Measurements from ENCODE around the gene DIDO1.

Gene DIDO1

DNA sequence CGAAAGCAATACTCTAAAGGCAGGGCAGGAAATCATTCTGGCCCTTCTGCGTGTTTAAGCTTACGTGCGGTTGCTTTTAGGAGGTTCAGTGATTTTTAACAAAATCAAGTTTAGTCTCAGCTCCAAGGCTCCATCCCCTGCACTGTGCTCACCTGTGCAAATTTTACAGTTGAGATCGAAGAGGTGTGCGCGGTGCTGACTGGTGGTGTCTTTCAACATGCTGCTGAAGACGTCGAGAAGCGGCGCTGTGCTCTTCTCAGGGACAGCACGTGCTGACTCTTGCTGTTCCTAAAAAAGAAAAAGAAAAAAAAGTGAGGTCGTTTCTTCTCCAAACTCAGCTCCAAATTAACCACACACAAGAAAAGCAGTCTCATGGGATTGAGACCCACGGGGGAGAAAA is 32.0 kb downstream of the DIDO1 start:
- Mint-ChIP-seq H3K36me3 (ENCODE audit: low read depth) (peaks cover 58% of the 10 kb centered on the region), H3K27me3 (ENCODE audit: low read depth) (no peaks in the 10 kb centered on the region), H3K4me3 (no peak overlapping the region), H3K9me3 (no peaks in the 10 kb centered on the region), H3K27ac (peak overlapping the region; percentile 20), H3K4me1 (ENCODE audit: low read depth) (peaks cover 37% of the 10 kb centered on the region)

DNA sequence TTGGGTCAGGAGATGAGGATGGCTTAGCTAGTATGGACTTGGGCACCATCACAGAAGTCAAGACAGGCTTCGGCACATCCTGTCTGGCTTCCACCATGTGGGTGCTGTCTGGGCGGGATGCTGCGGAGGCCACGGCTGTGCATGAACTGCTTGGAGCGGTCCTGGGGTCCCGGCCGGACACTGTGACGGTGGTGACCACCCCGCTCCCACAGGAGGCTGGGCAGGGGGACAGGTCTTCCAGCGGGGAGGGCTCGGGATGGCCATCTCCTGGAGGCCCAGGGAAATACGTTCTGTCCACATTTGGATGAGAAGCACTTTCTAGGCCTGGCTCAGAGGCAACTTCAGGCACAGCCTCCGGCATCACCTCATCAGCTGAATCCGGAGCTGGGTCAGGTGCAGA is 32.6 kb downstream of the DIDO1 start:
- H3K9me3 Mint-ChIP-seq, result no peaks in the 10 kb centered on the region
- peaks cover 32% of the 10 kb centered on the region for H3K4me1 Mint-ChIP-seq (ENCODE audit: low read depth)
- no peak overlapping the region for H3K27ac Mint-ChIP-seq
- no peaks in the 10 kb centered on the region for H3K27me3 Mint-ChIP-seq (ENCODE audit: low read depth)
- H3K36me3 Mint-ChIP-seq (ENCODE audit: low read depth), result peaks cover 58% of the 10 kb centered on the region
- no peak overlapping the region for H3K4me3 Mint-ChIP-seq

DNA sequence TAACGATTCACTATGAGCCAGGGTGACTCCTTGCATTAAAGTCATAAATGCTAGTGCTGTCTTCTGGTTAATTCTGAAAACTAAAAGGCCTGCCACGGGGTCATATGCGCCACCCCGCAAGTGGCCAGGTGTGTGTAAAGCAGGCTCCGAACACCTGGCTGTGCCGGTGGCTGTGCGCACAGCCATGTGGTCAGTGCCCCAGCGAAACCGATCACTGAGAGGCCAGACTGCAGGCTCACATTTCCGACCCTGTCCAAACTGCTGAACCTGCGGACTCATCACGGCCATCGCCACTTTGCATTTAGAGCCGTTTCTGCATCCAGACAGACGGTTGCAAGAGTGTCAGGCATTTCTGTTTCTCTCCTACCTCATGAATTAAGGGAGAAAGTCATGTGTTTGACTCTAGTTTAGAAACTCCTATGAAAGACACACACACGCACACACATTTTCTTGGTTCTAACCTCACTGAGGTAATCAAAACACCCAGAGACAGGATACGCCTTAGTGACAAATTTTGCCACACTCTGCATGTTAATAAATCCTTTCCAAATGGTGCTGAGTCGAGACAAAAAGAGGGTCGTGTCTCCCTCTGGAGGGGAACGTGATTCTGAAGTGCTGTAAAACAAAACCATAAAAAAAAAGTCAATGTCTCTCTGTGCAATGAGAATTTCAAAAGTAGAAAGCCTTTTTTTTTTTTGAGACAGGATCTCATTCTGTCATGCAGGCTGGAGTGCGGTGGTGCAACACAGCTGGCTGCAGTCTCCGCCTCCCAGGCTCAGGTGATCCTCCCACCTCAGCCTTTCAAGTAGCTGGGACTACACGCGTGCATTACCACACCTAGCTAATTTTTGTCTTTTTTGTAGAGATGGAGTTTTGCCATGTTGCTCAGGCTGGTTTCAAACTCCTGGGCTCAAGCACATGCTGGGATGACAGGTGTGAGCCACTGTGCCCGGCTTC is 33.7 kb downstream of the DIDO1 start:
- Mint-ChIP-seq H3K9me3 (no peaks in the 10 kb centered on the region), H3K4me3 (no peak overlapping the region), H3K27ac (peak overlapping the region; percentile 64), H3K27me3 (ENCODE audit: low read depth) (no peaks in the 10 kb centered on the region), H3K36me3 (ENCODE audit: low read depth) (peaks cover 57% of the 10 kb centered on the region), H3K4me1 (ENCODE audit: low read depth) (peaks cover 24% of the 10 kb centered on the region)

DNA sequence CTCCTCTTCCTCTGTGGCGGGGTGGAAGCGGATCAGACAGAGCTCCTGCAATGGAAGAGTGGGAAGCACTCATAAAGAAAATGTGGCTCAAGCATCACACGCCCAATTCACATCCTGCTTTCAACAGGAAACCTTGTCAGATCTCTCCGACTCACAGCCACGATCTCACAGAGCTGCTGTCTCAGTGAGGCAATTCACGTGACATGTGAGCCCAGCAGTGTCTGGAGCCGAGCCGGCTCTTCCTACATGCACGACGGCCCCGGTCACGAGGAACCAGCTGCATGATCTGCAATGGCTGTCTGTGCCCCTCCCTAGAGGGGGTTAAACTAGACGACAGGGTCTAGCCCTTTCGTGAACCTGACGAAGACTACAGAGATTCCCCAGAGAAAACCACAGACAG is 35.2 kb downstream of the DIDO1 start:
- H3K36me3 Mint-ChIP-seq (ENCODE audit: low read depth), result peaks cover 60% of the 10 kb centered on the region
- no peaks in the 10 kb centered on the region for H3K9me3 Mint-ChIP-seq
- H3K4me3 Mint-ChIP-seq, result no peak overlapping the region
- peak overlapping the region; percentile 71 for H3K27ac Mint-ChIP-seq
- H3K27me3 Mint-ChIP-seq (ENCODE audit: low read depth), result no peaks in the 10 kb centered on the region
- peaks cover 24% of the 10 kb centered on the region for H3K4me1 Mint-ChIP-seq (ENCODE audit: low read depth)

DNA sequence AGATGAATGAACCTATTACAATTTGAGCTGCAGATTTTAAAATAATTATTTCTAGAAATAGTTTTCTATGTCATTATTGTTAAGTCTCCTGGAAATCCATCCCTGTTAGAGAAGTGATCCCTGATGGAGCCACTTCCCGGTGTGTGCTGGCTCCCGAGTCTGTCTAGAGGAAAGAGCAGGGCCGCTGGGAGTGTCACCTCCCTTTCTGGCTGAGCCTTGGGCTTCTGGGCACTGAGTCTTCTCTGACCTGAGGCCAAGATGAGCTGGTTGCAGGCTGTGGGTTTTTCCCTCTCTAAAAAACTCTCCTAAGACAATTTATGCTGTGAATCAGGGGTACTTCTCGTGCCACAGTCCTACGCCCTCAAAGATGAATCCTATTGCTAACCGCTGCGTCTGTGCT is 35.9 kb downstream of the DIDO1 start:
- H3K4me1 Mint-ChIP-seq (ENCODE audit: low read depth), result peaks cover 24% of the 10 kb centered on the region
- H3K27ac Mint-ChIP-seq, result peak overlapping the region; percentile 71
- peaks cover 55% of the 10 kb centered on the region for H3K36me3 Mint-ChIP-seq (ENCODE audit: low read depth)
- no peak overlapping the region for H3K4me3 Mint-ChIP-seq
- H3K27me3 Mint-ChIP-seq (ENCODE audit: low read depth), result no peaks in the 10 kb centered on the region
- no peaks in the 10 kb centered on the region for H3K9me3 Mint-ChIP-seq

DNA sequence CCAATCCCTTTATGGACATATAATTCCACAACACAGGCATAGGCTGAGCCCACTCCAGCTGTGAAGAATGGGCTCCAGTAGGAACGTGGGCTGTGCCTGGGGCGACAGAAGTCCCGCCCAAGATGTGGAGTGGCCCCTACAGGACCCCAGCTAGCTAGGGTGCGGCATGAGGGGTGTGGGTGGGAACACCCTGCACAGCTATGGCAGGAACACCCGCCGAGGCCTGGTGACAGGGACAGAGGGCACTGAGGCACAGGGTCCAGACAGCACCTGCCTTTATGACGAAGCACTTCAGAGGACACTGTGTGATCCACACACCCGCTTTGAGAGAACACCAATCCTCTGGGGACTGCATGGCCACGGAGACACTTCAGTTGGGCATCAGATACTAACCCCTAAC is 36.4 kb downstream of the DIDO1 start:
- Mint-ChIP-seq H3K27me3 (ENCODE audit: low read depth) (no peaks in the 10 kb centered on the region), H3K4me1 (ENCODE audit: low read depth) (peaks cover 24% of the 10 kb centered on the region), H3K27ac (no peak overlapping the region), H3K9me3 (no peaks in the 10 kb centered on the region), H3K4me3 (no peak overlapping the region), H3K36me3 (ENCODE audit: low read depth) (peaks cover 52% of the 10 kb centered on the region)

DNA sequence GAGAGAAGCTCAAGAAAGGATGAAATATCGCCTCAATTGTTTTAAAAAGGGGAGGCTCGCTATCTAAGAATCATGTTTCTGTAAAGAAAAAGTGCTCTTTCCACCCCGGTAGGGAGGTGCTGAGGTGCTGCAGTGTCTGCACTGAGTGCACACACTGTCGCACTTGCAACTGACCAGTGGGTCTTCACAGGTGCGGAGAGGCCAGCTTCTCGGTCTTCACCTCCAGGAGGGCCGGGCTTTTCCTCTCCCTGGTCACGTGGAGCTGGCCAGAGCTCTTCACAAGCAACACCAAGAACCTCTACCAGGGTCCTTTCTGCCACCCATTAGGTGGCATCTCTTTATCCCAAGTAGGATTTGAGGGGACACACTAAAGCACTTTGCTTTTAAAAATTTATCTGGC is 36.9 kb downstream of the DIDO1 start:
- Mint-ChIP-seq H3K36me3 (ENCODE audit: low read depth) (peaks cover 49% of the 10 kb centered on the region), H3K27ac (no peak overlapping the region), H3K4me1 (ENCODE audit: low read depth) (peaks cover 24% of the 10 kb centered on the region), H3K9me3 (no peaks in the 10 kb centered on the region), H3K4me3 (no peak overlapping the region), H3K27me3 (ENCODE audit: low read depth) (no peaks in the 10 kb centered on the region)

DNA sequence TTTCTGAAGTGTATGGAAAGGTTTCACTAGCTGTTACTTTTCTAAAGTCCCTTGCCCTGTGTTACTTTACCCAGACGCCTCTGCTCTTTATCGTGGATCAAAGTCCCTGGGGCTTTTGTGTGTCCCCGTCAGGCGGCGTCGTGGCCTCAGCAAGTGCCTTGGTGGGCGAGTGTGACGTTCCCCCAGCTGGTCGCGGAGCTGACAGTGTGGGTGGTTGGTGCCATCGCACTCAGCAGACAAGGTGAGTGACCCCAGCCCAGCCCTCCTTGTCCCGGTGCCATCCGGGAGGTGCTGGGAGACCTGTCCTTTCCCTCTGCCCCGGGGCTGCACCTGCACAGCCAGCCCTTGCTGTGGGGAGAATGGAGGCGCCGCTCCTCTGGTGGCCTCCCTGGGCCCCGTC is 37.4 kb downstream of the DIDO1 start:
- no peaks in the 10 kb centered on the region for H3K27me3 Mint-ChIP-seq (ENCODE audit: low read depth)
- no peaks in the 10 kb centered on the region for H3K9me3 Mint-ChIP-seq
- peaks cover 24% of the 10 kb centered on the region for H3K4me1 Mint-ChIP-seq (ENCODE audit: low read depth)
- H3K27ac Mint-ChIP-seq, result no peak overlapping the region
- no peak overlapping the region for H3K4me3 Mint-ChIP-seq
- peaks cover 44% of the 10 kb centered on the region for H3K36me3 Mint-ChIP-seq (ENCODE audit: low read depth)

DNA sequence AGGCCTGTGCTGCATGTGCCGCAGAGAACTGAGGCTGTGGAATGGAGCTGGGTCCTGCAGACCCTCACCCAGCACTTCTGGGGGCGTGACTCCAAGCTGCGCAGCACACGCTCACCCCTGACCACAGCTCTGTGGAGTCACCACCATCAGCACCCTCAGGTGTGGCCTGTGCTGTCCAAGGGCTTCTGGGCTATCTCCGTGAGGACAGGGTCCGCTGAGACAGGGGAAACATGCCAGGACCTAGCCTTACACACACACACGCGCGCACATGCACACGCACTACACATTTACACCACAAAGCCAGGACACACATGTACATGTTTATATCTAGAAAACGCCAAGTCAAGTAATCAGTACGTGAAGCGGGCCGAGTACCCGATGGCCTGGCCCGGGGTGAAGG is 37.9 kb downstream of the DIDO1 start:
- Mint-ChIP-seq H3K9me3 (no peaks in the 10 kb centered on the region), H3K36me3 (ENCODE audit: low read depth) (peaks cover 39% of the 10 kb centered on the region), H3K4me1 (ENCODE audit: low read depth) (peaks cover 24% of the 10 kb centered on the region), H3K27me3 (ENCODE audit: low read depth) (no peaks in the 10 kb centered on the region), H3K27ac (no peak overlapping the region), H3K4me3 (no peak overlapping the region)

DNA sequence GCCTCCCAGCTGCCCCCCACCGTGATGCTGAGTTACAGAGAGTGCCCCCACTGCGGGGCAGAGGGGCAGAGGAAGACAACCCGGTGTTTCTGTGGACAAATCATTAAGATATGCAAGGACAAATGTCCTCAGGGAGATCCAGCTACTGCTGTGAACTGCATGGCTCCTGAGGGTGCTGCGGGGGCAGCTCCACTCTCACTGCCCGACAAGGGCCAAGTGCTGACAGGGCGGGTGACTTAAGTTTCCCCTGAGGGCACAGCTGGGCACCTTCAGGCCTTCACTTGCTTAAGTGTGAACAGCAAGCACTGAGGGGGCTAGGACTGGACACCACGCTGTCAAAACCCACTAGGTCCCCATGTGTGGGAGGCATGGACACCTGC is 38.5 kb downstream of the DIDO1 start:
- H3K9me3 Mint-ChIP-seq, result no peaks in the 10 kb centered on the region
- no peaks in the 10 kb centered on the region for H3K27me3 Mint-ChIP-seq (ENCODE audit: low read depth)
- H3K4me1 Mint-ChIP-seq (ENCODE audit: low read depth), result peaks cover 22% of the 10 kb centered on the region
- no peak overlapping the region for H3K4me3 Mint-ChIP-seq
- H3K36me3 Mint-ChIP-seq (ENCODE audit: low read depth), result peaks cover 36% of the 10 kb centered on the region
- no peak overlapping the region for H3K27ac Mint-ChIP-seq

DNA sequence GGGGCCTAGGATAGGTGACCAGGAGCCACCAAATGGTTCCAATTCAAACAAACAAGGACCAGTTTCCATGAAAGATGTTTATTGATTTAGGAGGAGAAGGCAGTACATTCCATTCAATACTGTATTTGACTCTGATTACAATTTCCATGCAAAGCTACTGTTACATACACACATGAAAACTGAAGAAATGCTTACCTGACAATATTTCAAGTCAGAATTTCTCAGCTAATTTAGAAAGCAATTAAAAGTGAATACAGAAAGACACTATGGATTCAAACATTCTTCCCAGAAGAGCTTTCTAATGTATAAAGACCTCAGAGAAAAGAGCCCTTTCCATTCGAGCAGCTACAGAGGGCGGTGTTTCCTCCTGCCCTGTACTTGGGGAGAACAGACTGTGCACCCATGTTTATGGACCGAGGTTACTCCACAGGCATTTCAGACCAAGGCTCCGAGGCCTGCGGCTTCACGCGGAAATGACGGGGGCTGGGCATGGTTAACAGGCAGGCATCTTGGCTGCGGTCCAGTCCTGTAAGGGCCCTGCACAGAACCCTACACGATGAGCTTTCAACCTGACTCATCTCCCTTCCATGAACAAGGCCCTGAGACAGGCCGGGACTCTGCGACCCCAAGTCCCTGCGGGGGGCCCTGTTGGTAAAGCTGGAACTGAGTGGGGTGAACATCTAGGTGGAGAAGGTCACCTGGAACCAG is 39.0 kb downstream of the DIDO1 start:
- Mint-ChIP-seq H3K4me1 (ENCODE audit: low read depth) (peaks cover 17% of the 10 kb centered on the region), H3K27me3 (ENCODE audit: low read depth) (no peaks in the 10 kb centered on the region), H3K9me3 (no peaks in the 10 kb centered on the region), H3K36me3 (ENCODE audit: low read depth) (peaks cover 32% of the 10 kb centered on the region), H3K27ac (no peak overlapping the region), H3K4me3 (no peak overlapping the region)

DNA sequence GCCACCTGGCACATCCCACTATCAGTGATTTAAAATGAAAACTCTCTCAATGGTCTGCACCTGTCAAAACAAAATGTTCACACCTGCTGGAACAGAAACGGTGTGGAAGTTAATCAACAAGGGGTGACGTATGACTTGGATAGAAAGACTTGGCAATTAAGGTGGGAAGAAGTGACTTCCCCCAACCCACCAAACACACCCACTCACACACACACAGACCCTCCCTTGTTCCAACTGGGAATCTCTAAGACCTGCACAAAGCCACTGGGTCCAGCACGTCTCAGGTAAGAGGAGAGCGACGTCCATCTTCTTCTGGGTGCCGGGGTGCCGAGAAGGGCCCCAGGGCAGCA is 39.6 kb downstream of the DIDO1 start:
- Mint-ChIP-seq H3K9me3 (no peaks in the 10 kb centered on the region), H3K27ac (no peak overlapping the region), H3K36me3 (ENCODE audit: low read depth) (peaks cover 27% of the 10 kb centered on the region), H3K4me1 (ENCODE audit: low read depth) (peaks cover 13% of the 10 kb centered on the region), H3K27me3 (ENCODE audit: low read depth) (no peaks in the 10 kb centered on the region), H3K4me3 (no peak overlapping the region)

DNA sequence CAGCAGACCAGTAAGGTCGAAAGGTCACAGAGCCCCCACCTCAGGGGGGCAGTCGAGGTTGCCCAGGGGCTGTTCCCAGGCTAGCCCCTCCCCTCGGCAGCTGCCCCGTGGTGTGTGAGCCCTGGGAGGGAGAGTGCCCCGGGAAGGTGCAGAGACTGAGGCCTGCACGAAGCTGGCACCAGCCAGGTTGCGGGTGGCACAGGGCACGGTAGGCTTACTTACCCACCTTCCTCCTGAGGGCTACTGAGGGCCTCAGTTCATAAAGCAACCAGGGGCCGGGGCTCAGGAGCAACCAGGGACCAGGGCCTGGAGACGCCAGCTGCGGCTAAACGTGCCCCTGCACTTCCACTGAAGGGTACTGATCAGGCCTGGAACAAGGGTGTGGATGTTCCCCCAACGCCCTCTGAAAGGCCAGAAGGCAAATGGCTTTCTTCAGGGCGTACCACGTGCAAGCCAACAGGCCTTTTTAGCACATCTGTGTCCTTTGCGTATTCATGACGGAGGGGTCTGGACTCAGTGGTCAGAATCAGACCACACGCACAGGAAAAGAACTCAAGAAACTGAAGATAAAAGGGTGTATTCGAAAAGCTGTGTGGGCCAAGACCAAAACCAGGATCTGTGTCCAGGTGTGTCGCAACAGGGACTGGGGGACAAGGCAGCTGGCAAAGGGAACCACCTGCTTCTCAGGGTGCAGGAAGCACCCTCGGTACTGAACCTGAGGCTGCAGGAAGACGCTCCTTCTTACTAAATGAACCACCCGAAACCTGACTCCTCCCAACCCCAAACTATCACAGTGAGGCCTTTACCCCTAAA is 40.2 kb downstream of the DIDO1 start:
- no peaks in the 10 kb centered on the region for H3K9me3 Mint-ChIP-seq
- H3K4me3 Mint-ChIP-seq, result no peak overlapping the region
- H3K36me3 Mint-ChIP-seq (ENCODE audit: low read depth), result peaks cover 26% of the 10 kb centered on the region
- H3K4me1 Mint-ChIP-seq (ENCODE audit: low read depth), result peaks cover 7% of the 10 kb centered on the region
- H3K27ac Mint-ChIP-seq, result no peak overlapping the region
- H3K27me3 Mint-ChIP-seq (ENCODE audit: low read depth), result no peaks in the 10 kb centered on the region

DNA sequence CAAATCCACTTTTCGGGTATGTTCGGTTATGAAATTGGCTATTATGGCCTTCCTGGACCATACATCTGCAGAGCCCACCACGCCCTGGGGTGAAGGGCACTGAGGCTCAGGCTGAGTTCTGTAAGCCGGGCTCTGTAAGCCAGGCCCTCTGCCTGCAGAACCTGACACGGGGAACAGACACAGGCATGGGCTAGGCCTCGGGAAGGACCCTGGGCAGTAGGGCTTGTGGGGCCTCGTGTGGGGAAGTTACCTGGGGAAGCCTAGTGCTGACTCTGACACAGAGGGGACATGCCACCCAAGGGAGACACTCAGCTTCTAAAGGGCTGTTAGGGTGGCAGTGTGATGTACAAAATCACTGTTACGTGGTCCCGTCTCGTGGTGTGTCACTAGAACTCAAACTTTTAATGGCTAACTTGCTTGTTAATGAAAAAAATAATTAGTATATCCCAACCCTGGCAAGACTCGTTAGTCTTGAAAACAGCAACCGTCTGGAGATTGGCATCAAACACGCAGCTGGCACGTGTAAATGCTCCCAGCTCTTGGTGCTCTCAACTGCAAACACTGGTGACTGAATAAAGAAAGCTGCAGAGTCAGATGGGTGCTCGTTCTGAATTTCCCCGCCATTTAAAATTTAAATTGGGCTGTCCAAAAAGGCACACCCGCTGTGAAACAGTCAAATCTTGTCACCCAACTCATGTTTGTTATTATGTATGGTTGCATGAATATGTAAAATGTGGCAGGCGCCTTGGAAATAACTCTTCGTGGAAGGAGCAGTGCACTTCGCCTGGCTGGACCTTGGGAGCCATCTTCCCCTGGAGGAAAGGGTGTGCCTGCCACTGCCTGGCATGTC is 41.0 kb downstream of the DIDO1 start:
- Mint-ChIP-seq H3K27ac (no peak overlapping the region), H3K9me3 (no peaks in the 10 kb centered on the region), H3K27me3 (ENCODE audit: low read depth) (no peaks in the 10 kb centered on the region), H3K4me3 (no peak overlapping the region), H3K4me1 (ENCODE audit: low read depth) (peaks cover 3% of the 10 kb centered on the region), H3K36me3 (ENCODE audit: low read depth) (peaks cover 19% of the 10 kb centered on the region)
